GM19099 (cell line): ENCODE data around the gene SLC25A12.

Experiments used
- POLR2A ChIP-seq: IDR thresholded peaks from 3 replicates; pipeline ENCODE4 v1.6.1; 2011; ENCODE audit warnings: low read depth; ENCODE audit not compliant: insufficient read length; ENCODE audit errors: extremely low read depth

SLC25A12 gene

DNA sequence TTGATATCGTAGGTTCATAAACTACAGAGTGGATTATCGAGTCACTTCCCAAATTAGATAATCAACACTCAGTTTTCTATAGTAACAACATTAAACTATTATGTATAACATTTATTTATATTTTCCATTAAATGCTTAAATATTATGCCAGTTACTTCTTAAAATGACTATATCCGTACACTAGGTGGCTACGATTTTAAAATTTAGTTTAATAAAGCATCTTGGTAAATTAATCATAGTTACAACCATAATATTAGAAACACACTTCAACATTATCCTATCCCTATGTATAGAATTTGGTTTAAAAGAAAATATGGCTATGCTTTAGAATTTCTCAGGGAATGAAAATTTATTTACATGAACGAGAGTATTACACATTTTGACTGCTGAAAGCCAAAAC is 80.3 kb downstream of the SLC25A12 start:
- no peak for TF ChIP-seq POLR2A

DNA sequence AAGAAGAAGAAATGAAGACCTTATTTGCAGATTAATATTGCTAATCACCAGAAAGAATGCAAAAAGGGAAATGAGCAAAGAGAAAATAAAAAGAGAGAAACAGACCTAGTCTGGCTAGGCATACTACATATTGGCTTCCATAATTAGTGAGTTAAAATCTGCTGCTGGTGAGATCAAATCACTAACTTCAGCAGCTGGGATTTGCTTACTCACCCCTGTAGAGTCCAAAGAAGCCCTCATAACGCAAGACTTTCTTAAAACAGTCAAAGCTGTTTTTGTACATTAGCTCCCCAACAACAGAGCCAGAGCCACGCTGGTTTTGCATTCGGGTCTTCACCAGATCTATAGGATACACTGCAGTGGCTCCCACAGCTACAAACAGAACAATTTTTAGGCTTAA is 80.9 kb downstream of the SLC25A12 start:
- no peak for TF ChIP-seq POLR2A

DNA sequence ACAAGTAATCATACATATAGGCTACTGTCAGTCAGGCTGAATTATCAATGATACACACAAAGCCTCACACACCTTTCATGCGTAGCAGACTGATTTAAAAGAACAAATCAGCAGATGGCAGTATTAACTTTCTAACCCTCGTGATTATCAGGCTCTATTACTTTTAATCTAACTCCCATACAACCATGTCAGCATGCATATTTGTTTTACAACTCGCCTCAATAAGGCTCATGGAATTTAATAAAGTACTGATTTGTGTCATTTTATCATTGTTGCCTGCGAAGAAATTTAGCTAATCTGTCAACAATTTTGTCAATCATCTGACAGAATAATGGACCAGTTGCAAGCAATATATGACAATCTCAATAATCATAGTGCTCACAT is 82.8 kb downstream of the SLC25A12 start:
- no peak for TF ChIP-seq POLR2A

DNA sequence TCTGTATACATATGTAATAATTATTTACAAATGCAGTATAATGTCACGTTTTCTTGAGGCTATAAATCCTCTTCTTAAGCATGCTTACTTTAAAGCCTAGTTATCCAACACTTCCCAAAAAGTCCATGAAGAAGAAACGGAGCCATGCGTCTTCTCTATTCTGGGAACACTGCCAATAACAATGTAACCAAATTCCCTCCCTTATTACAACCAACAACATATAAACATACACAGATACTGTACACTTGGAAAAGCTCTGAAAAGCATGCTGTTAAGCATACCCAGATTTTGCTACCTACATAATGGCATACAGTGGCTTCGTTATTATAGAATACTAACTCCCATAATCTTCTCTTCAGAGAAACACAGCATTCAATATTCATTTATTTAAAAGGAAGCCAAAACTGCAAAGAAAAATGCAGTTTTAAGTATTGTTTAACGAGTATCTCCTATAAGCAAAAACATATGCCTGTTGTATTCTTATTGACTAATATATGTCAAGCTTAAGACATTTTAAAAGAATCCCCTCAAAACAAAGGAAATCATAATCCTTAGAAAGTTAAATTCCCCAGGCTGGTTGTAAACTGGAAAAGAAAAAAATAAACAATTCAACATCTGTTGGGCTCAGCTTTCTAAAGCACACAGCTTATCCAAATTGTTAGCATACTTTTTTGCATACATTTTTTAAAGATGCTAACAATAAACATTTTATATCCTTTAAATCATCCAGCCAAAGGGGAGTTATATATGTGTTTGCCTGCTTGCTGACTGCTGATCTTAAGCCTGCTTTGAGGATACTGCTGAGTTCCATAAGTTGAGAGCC is 83.4 kb downstream of the SLC25A12 start:
- TF ChIP-seq POLR2A = no peak

DNA sequence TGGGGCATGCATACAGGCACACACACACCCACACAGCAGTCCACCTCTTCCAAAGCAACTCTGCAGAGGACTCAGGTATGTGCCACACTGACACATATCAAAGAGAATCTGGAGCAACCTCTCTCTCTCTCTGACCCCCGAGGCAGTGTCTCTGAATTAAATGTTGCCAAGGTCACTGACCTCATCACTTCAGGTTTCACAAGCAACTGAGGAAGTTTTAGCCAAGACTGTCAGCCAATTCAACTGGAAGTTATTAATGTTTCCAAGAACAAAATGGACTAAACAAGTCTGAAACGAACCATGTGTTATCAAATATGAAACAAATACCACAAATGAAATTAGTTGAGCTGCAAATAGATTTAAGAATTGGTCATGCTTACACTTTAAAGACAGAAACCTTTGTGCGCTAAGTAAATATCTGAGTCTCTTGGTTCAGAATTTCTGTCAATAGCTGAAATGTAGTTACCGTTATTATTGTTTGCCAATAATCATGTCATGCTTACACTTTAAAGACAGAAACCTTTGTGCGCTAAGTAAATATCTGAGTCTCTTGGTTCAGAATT is 86.1 kb downstream of the SLC25A12 start:
- TF ChIP-seq POLR2A = no peak

DNA sequence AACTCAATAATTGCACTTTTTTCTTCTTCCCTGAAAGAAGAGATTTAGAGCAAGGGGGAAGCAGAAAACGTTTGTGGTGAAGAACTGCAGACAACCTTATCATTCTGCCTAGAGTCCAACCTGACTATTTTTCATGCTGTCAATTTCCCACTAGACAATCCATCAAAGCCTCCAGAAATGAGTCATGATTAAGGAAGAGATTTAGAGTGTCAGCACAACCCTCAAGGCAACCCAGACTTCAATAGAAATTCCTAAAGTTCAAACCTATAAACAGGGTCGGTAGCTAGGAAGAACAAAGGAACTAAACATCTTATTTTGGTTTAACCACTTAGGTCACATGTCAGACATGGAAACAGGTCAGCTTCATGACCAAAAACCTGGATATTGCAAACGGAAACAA is 86.9 kb downstream of the SLC25A12 start:
- no peak for TF ChIP-seq POLR2A

DNA sequence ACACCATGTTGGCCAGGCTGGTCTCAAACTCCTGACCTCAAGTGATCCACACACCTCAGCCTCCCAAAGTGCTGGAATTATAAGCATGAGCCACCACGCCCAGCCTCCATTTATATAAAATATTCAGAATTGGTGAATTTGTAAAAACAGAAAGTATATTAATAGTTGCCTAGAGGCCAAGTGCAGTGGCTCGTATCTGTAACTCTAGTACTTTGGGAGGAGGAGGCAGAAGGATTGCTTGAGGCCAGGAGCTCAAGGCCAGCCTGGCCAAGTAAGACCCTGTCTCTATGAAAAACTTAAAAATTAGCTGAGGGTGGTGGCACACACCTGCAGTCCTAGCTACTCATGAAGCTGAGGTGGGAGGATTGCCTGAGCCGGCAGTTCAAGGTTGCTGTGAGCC is 89.6 kb downstream of the SLC25A12 start:
- no peak for TF ChIP-seq POLR2A

DNA sequence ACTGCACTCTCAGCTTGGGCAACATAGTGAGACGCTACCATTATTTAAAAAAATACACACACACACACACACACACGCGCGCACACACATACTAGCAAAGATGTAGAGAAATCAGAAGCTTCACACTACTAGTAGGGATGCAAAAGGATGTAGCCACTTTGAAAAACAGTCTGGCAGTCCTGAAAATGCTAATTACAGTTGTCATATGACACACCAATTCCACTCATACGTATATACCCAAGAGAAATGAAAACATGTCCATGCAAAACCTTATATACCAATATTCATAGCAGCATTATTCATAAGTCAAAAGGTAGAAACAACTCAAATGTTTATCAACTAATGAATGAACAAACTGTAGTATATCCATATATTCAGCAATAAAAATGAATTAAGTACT is 90.3 kb downstream of the SLC25A12 start:
- no peak for TF ChIP-seq POLR2A

DNA sequence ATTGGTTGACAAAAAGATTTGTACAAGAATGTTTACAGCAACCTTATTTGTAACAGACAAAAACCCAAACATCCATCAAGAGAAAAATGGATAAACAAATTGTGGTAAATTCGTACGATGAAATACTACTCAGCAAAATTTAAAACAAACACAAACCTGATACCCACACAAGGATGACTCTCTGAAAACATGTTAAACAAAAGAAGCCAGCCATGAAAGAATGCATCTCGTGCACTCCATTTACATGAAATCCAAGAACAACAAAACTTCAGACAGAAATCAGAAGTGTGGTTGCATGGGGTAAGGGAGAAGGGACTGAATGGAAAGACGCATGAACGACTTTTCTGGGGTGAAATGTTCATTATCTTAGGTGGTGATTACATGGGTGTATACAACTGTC is 93.4 kb downstream of the SLC25A12 start:
- no peak for TF ChIP-seq POLR2A

DNA sequence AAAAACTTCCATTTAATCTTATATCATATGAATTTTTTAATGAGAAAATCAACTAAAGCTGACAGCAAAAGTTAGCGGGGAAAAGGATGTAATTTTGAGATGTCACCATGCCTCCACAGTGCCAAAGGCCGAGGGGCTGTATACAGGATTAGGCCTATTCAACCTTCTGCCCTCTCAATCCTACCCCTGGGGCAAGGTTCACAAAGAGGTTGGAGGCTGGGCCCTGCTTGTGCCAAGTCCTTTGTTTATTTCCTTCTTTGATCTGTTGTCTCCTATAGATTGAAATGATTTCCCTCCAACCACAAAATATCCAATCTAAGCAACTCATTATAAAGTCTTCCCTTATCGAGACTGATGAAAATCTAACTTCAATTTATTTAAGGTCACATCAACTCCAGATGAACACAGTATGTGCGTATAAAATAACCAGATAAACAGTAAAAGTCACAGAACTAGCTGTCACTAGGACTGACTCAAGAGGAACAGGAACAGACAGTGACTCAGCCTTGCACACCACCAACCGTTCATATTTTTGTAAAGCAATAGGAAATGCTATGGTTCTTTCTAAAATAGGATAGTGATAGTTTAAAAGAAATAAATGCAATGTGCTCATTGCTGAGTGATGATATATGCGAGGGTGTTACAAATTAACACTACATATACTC is 95.8 kb downstream of the SLC25A12 start:
- TF ChIP-seq POLR2A = no peak

DNA sequence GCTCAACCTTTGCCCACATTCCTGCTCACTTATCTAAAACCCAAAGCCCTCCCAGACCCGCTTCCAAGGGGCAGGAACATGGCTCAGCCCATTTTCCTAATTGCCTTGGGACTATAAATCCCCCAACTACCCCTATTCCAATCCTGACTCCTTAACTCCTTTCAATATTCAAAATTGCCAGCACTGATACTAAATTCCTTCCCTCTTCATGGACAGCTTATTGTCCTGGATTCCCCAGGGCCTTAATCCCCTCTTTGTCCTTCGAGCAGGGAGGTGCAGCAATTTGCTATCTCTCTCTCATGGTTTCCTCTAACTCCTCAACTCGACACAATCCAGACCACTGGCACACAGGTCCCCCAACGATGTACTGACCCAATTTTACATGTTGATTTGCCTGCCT is 99.1 kb downstream of the SLC25A12 start:
- TF ChIP-seq POLR2A = no peak

DNA sequence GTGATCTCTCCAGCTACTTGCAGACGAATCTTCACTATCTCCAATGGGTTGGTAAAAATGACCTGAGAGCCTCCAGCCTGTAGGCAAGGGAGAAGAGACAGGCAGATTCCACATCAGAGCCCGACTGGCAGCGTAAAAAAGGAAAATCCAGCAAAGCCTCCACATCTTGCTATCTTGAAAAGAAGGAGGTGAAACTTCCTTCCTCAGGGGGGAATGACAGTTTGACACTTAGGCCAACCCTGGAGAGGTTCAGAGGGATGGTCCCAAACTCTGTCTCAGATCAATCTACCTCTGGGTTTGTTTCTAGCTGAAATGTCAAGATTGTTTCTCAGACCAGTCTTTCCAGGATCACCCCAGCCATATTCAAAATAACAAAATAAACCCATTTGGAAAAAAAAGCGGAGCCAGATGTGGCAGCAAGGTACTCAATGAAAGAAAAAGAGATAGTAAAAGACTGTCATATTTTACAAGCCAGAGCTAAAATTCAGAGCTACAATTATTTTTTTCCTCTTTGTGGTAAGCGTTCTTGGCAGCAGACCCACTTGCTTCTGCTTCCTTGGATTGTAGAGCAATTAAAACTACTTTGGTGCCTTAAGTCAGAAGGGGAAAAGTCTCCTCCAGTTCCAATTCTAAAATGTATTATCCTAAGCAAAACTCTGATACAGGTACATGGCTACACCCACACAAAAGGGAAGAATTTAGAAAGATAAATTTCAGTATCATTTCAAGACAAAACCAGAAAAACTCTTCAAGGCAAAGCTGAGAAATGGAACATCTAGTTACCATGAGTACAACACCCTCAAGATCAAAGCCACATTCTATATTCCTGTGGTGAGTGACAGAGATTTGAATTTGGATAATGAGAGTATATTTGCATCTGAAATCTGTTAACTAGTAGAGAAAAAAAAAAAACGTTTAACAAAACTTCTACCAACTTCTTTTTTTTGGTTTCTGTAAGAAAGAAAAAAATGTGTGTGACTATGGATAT is 100.1 kb downstream of the SLC25A12 start:
- TF ChIP-seq POLR2A = no peak

DNA sequence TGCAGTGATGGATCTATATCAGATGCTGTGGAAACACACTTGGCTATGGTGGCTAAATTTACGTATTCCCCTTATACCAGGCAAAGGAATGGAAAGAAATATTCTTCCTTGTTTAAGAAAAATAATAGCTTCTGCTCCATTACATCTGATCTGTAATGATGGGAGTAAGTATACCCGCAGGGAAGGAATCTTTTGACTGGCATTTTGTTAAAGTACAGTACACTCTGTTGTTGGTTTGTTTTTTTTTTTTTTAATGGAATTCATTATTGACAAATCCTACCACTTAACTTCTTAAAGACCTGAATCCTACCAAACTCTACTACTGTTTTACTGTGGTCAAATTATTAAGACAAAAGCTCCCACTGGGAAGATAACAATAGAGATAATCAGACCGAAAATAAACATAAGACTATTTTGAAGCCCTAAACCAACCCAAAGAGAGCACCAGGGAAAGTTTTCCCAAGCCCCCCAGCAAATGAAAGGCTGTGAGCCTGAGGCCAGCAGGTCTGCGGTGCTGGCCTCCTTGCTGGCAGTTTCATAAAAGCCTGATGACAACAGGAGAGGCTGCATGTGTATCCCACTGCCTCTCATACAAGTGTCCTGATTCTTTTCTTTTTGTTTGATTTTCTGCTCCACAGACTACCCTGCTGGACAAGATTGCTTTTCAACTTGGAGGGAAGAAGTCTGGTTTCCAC is 101.0 kb downstream of the SLC25A12 start:
- no peak for TF ChIP-seq POLR2A

DNA sequence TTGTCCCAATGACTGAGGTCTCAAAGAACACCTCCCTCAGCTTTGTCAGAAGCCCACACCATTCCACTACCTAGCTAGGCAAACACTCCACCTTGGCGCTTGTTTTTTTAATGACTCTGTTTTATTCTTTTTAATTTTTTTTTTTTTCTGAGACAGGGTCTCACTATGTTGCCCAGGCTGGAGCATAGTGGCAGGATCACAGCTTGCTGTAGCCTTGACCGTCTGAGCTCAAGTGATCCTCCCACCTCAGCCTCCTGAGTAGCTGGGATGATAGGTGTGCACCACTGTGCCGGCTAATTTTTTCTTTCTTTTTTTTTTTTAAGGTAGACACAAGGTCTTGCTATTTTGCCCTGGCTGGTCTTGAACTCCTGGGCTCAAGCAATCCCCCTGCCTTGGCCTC is 101.9 kb downstream of the SLC25A12 start:
- no peak for TF ChIP-seq POLR2A
